Measurements from ENCODE around the gene CEP41.

- TF ChIP-seq CTCF (IDR thresholded peaks at IDR 0.05; ENCODE audit: insufficient read depth, low read length) (no peak), POLR2AphosphoS5 (IDR thresholded peaks at IDR 0.05; ENCODE audit: low read depth) (no peak)
Measured at GRCh38 chr7:130417213-130417612, 23.6 kb downstream of the CEP41 start.
